A673 (cell line): ENCODE measurements around the gene MAVS. TPM values are rescaled to one million over a fixed set of nuclear protein-coding genes. Genes with fewer than 3 reads are reported as not detected.

Source experiments
- BruUV-seq: library from RNA; stranded (reverse); fragments of 400-500 nt; replicated peaks from 2 replicates; lab custom pipeline; 2021; lab: Mats Ljungman, UMichigan
- CTCF ChIA-PET: fragments of 300-600 bp; sonication (Branson Sonifier 250); formaldehyde crosslinking; loops from one replicate; lab custom pipeline; 2022; ENCODE audit warnings: antibody characterized with exemption; lab: Charles Lee
- POLR2A ChIA-PET: fragments of 300-600 bp; sonication (Branson Sonifier 250); formaldehyde crosslinking; loops from one replicate; lab custom pipeline; 2022; ENCODE audit warnings: antibody characterized with exemption; ENCODE audit not compliant: low non-redundant PET; lab: Charles Lee
- DNase-seq: peaks from one replicate; pipeline ENCODE4 v3.0.0-alpha.2; 2015; ENCODE audit warnings: low spot score
- H3K27ac ChIP-seq: fragments of 200-600 bp; sonication (generic); 2 replicates; pipeline ENCODE4 v1.5.1; 2016; ENCODE audit warnings: mixed run types, low read depth, mild to moderate bottlenecking, mixed read lengths, antibody characterized with exemption, low read length; ENCODE audit not compliant: poor library complexity, severe bottlenecking
- H3K27me3 ChIP-seq: fragments of 200-600 bp; sonication (generic); replicated peaks from 2 replicates; pipeline ENCODE4 v1.6.1; 2017; ENCODE audit warnings: mixed run types, low read depth, mild to moderate bottlenecking, mixed read lengths, antibody characterized with exemption, low read length; ENCODE audit not compliant: insufficient read depth, poor library complexity
- H3K36me3 ChIP-seq: fragments of 200-600 bp; sonication (generic); 2 replicates; pipeline ENCODE4 v1.6.1; 2016; ENCODE audit warnings: mixed run types, mild to moderate bottlenecking, mixed read lengths, antibody characterized with exemption, low read length; ENCODE audit not compliant: insufficient read depth, poor library complexity, severe bottlenecking
- H3K4me1 ChIP-seq: fragments of 200-600 bp; sonication (generic); 2 replicates; pipeline ENCODE4 v1.6.1; 2017; ENCODE audit warnings: mixed run types, mild to moderate bottlenecking, mixed read lengths, antibody characterized with exemption, low read length; ENCODE audit not compliant: insufficient read depth, poor library complexity, severe bottlenecking
- H3K4me3 ChIP-seq: fragments of 200-600 bp; sonication (generic); 2 replicates; pipeline ENCODE4 v1.5.1; 2016; ENCODE audit warnings: low read depth, mixed run types, mild to moderate bottlenecking, mixed read lengths, low read length; ENCODE audit not compliant: poor library complexity, severe bottlenecking
- H3K9me3 ChIP-seq: fragments of 200-600 bp; sonication (generic); 2 replicates; pipeline ENCODE4 v1.6.1; 2016; ENCODE audit warnings: mixed run types, low read depth, mild to moderate bottlenecking, mixed read lengths, antibody characterized with exemption, low read length; ENCODE audit not compliant: poor library complexity, severe bottlenecking
- CTCF ChIP-seq: fragments of 300-800, 200-600 bp; sonication (generic); conservative IDR thresholded peaks from 2 replicates; pipeline ENCODE4 v1.5.1; 2017; ENCODE audit warnings: low read depth, mild to moderate bottlenecking, antibody characterized with exemption, low read length, moderate library complexity, mixed read lengths
- EZH2 ChIP-seq: fragments of 200-600 bp; sonication (generic); IDR thresholded peaks from 2 replicates; pipeline ENCODE4 v1.6.1; 2017; ENCODE audit warnings: borderline replicate concordance, low read depth, mild to moderate bottlenecking, mixed read lengths, antibody characterized with exemption, low read length; ENCODE audit not compliant: poor library complexity, severe bottlenecking
- intact Hi-C: fragments of 100-400 bp; cut with micrococcal nuclease; formaldehyde crosslinking; loops from one replicate; pipeline ENCODE4 v1.10.0; 2022; ENCODE audit not compliant: unreplicated experiment
- total RNA-seq: library from RNA; stranded (reverse); gene quantifications from 2 replicates; pipeline ENCODE4 v1.2.3, GENCODE V29; 2021

The MAVS gene
- total RNA-seq, 1 experiment from 2014 or later: 28.2 TPM

DNA sequence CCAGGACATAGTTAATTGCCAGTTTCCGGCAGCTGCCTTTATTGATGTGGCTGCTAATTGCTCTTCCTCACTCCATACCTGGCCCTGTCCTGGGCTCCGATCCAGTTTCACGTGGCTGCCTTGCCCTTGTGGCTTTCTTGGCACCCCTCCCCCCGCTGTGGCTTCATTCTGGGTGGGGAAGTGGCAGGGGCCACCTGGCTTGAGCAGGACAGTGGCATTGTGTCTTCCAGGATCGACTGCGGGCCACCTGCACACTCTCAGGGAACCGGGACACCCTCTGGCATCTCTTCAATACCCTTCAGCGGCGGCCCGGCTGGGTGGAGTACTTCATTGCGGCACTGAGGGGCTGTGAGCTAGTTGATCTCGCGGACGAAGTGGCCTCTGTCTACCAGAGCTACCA lies 10.8 kb downstream of the MAVS start:
- no peaks in the 10 kb centered on the region for H3K27me3 ChIP-seq
- BruUV-seq: no TSS peak
- no peak for DNase-seq
- ChIA-PET CTCF (no interaction called here), POLR2A (interaction anchor here (0.6 kb wide), 1 partner anchor 756 kb away, joined by 4 read pairs; no protein-coding TSS in a partner anchor)
- no peak overlapping the region for H3K4me3 ChIP-seq
- intact Hi-C loops: loop anchor here (5.0 kb wide), 2 partner anchors 70 to 180 kb away; partner anchors contain the start of gene CENPB
- no peaks in the 10 kb centered on the region for H3K4me1 ChIP-seq
- no peaks in the 10 kb centered on the region for H3K9me3 ChIP-seq
- H3K27ac ChIP-seq: peak overlapping the region; percentile 5
- H3K36me3 ChIP-seq: peaks cover 41% of the 10 kb centered on the region
- TF ChIP-seq EZH2 (no peak), CTCF (no peak)

- POLR2A ChIA-PET: no interaction called here
- Histone ChIP-seq H3K27me3 (no peaks in the 10 kb centered on the region), H3K9me3 (no peaks in the 10 kb centered on the region), H3K4me1 (no peaks in the 10 kb centered on the region), H3K36me3 (peaks cover 54% of the 10 kb centered on the region), H3K4me3 (no peak overlapping the region), H3K27ac (no peak overlapping the region)
- CTCF ChIA-PET: no interaction called here
- no peak for TF ChIP-seq CTCF
- no peak for TF ChIP-seq EZH2
- no TSS peak for BruUV-seq
- DNase-seq: no peak
- intact Hi-C loops: loop anchor here (5.0 kb wide), 2 partner anchors 71 to 181 kb away; partner anchors contain the start of gene CENPB
Measured at GRCh38 chr20:3858689-3859088, 12.1 kb downstream of the MAVS start.

DNA sequence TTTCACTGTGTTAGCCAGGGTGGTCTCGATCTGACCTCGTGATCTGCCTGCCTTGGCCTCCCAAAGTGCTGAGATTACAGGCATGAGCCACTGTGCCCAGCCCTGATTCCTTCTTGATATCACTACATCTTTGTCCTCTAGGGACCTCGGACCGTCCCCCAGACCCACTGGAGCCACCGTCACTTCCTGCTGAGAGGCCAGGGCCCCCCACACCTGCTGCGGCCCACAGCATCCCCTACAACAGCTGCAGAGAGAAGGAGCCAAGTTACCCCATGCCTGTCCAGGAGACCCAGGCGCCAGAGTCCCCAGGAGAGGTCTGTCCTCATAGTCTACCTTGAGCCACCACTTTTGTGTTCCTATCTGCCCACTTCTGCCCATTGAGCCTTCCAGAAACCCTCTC lies 14.6 kb downstream of the MAVS start:
- intact Hi-C loops: no loop called here
- Histone ChIP-seq H3K4me1 (no peaks in the 10 kb centered on the region), H3K4me3 (no peak overlapping the region), H3K36me3 (peaks cover 60% of the 10 kb centered on the region), H3K27me3 (no peaks in the 10 kb centered on the region), H3K9me3 (no peaks in the 10 kb centered on the region), H3K27ac (no peak overlapping the region)
- TF ChIP-seq EZH2: no peak
- TF ChIP-seq CTCF: no peak
- no peak for DNase-seq
- ChIA-PET POLR2A (no interaction called here), CTCF (no interaction called here)
- no TSS peak for BruUV-seq
